Measurements from ENCODE around the gene RDH8. TPM values are rescaled to one million over a fixed set of nuclear protein-coding genes. Genes with fewer than 3 reads are reported as not detected.

RDH8 gene
- total RNA-seq, 1 experiment from 2014 or later: not detected

DNA sequence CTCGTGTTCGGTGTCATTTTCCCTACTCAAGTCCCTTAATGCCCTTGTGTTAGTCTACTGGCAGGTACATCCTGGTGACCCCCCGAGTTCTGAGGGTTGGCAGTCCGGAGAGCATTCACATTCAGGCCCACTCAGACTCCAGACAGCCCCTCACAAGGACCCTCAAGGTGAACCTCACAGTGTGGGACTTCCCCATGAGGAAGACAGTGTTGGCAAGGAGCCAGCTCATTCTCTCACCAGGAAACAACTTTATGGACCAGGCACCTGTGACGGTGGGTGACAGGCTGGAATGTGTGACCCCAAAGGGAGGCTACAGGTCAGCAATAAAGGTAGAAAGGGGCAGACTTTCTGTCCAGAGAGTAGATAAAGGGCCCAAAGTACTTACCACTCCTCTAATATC is 24.5 kb downstream of the RDH8 start:
- Mint-ChIP-seq H3K4me3 (no peak overlapping the region), H3K27me3 (ENCODE audit: low read depth) (peaks cover 83% of the 10 kb centered on the region), H3K9me3 (no peaks in the 10 kb centered on the region), H3K4me1 (peaks cover 6 to 8% of the 10 kb centered on the region in 2 experiments; a peak in 2 of 4 replicates), H3K27ac (no peak overlapping the region), H3K36me3 (ENCODE audit: insufficient read depth in 1 of 3, low read depth in 3 of 3) (no peaks in the 10 kb centered on the region)
- H3K27me3 ChIP-seq (ENCODE audit: insufficient read depth, low read length): no peaks in the 10 kb centered on the region
- H3K27ac ChIP-seq (ENCODE audit: insufficient read length, low read depth, low read length): no peak overlapping the region
- no peaks in the 10 kb centered on the region for H3K79me1 ChIP-seq (ENCODE audit: insufficient read depth, low read depth, low read length, poor library complexity, severe bottlenecking)
- no peak overlapping the region for H4K8ac ChIP-seq (replicated peaks; ENCODE audit: insufficient read length, low read depth, low read length)
- H3K9me3 ChIP-seq (ENCODE audit: control insufficient read depth, low read depth, low read length): no peaks in the 10 kb centered on the region
- no peak for DNase-seq
- H2BK12ac ChIP-seq (ENCODE audit: insufficient read length, low read depth, low read length): no peak overlapping the region
- H3K18ac ChIP-seq (ENCODE audit: insufficient read length, low read depth, low read length): no peak overlapping the region
- TF ChIP-seq, protein P1, sequence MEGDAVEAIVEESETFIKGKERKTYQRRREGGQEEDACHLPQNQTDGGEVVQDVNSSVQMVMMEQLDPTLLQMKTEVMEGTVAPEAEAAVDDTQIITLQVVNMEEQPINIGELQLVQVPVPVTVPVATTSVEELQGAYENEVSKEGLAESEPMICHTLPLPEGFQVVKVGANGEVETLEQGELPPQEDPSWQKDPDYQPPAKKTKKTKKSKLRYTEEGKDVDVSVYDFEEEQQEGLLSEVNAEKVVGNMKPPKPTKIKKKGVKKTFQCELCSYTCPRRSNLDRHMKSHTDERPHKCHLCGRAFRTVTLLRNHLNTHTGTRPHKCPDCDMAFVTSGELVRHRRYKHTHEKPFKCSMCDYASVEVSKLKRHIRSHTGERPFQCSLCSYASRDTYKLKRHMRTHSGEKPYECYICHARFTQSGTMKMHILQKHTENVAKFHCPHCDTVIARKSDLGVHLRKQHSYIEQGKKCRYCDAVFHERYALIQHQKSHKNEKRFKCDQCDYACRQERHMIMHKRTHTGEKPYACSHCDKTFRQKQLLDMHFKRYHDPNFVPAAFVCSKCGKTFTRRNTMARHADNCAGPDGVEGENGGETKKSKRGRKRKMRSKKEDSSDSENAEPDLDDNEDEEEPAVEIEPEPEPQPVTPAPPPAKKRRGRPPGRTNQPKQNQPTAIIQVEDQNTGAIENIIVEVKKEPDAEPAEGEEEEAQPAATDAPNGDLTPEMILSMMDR (conservative IDR thresholded peaks at IDR 0.05): no peak
- no peak overlapping the region for H2BK15ac ChIP-seq (ENCODE audit: low read depth, low read length)
- H3K4ac ChIP-seq (ENCODE audit: low read depth, low read length): no peak overlapping the region
- H4K20me1 ChIP-seq (ENCODE audit: control insufficient read depth, insufficient read depth, insufficient read length): no peaks in the 10 kb centered on the region
- no peak overlapping the region for H3K14ac ChIP-seq (ENCODE audit: insufficient read depth, low read length)
- H3K23me2 ChIP-seq (ENCODE audit: insufficient read length, low read depth, low read length, poor library complexity, severe bottlenecking): no peaks in the 10 kb centered on the region
- no peak overlapping the region for H4K91ac ChIP-seq (ENCODE audit: insufficient read length, low read depth, low read length)
- H3K4me1 ChIP-seq (ENCODE audit: insufficient read depth, low read length): no peaks in the 10 kb centered on the region
- H4K5ac ChIP-seq (ENCODE audit: insufficient read length, low read depth, low read length): no peak overlapping the region
- no peak overlapping the region for H3K9ac ChIP-seq (ENCODE audit: extremely low read depth, insufficient read length, low read length)
- no CpG with 5 or more reads among the region's 5 CpGs for WGBS (ENCODE audit: extremely low coverage, insufficient read length, low lambda C conversion rate)
- no peak overlapping the region for H3T11ph ChIP-seq (ENCODE audit: low read length)
- H2BK5ac ChIP-seq (ENCODE audit: insufficient read length, low read length): no peak overlapping the region
- H2AFZ ChIP-seq (ENCODE audit: low read length): no peak overlapping the region
- H2BK20ac ChIP-seq (ENCODE audit: low read depth, low read length, poor library complexity, severe bottlenecking): no peak overlapping the region
- no peaks in the 10 kb centered on the region for H3K79me2 ChIP-seq (ENCODE audit: insufficient read depth, low read length)
- H3K4me2 ChIP-seq (ENCODE audit: insufficient read depth, insufficient read length, low read length): no peak overlapping the region
- no peak overlapping the region for H3K56ac ChIP-seq (ENCODE audit: insufficient read length, low read depth, low read length)
- no peak overlapping the region for H2AK5ac ChIP-seq (ENCODE audit: insufficient read length, low read length)
- no peak overlapping the region for H2BK120ac ChIP-seq (ENCODE audit: low read depth, low read length, poor library complexity, severe bottlenecking)
- H3K23ac ChIP-seq (ENCODE audit: insufficient read length, low read depth, low read length): no peak overlapping the region
